Body of pancreas (tissue), 4 donors: ENCODE results near the gene SFXN1.

ENCODE experiments used
- CTCF ChIP-seq, 7 experiments: fragments of 450-650 bp in 4 of 7; fragments of 200-600 bp in 3 of 7; sonication (generic) in 3 of 7; IDR thresholded peaks; one replicate each; pipeline ENCODE4 v1.5.1; 2016 to 2019; ENCODE audit warnings: antibody characterized with exemption in 7 of 7
- POLR2A ChIP-seq, 3 donors: fragments of 450-650 bp; IDR thresholded peaks; one replicate each; pipeline ENCODE4 v1.6.1; 2016; ENCODE audit warnings: antibody characterized with exemption in 3 of 3, mild to moderate bottlenecking in 2 of 3

GRCh38 chr5:175575301-175575700 lies 96.9 kb downstream of the SFXN1 start:
- TF ChIP-seq POLR2A (IDR thresholded peaks at IDR 0.05) = no peak
- no peak for TF ChIP-seq CTCF (IDR thresholded peaks at IDR 0.05)
